Pancreas (tissue), 10 donors: ENCODE results near the gene LGI2. TPM values are rescaled to one million over a fixed set of nuclear protein-coding genes. Genes with fewer than 3 reads are reported as not detected.
A peak's percentile ranks its signal among the peaks of the same experiment; 100 is the strongest.

Source experiments
- ATAC-seq, 4 donors: fragments of 200-7000 bp; cut with Tn5 transposase; one replicate each; pipeline versions ENCODE4 v1.8.0 to v1.9.1; 2020; ENCODE audit warnings: mild to moderate bottlenecking in 4 of 4, moderate library complexity in 4 of 4
- DNase-seq, 6 donors: peaks; one replicate each; pipeline ENCODE4 v3.0.0-alpha.2; 2020
- FAIRE-seq: peaks from 2 replicates; lab custom pipeline; 2012; peaks lifted over from hg19 to GRCh38; lab: Jason Lieb, UNC
- H3K27ac ChIP-seq, 4 donors: fragments of 200-600 bp; sonication (generic); 1 replicate in 3 of 4; 2 replicates in 1 of 4; pipeline versions ENCODE4 v1.5.0 to v1.8.0; 2020
- H3K27me3 ChIP-seq, 4 donors: fragments of 200-600 bp; one replicate each; pipeline ENCODE4 v1.8.0; 2021
- H3K36me3 ChIP-seq, 3 donors: fragments of 200-600 bp; sonication (generic) in 1 of 3; one replicate each; pipeline versions ENCODE4 v1.5.0 to v1.8.0; 2020 to 2021
- H3K4me1 ChIP-seq, 3 donors: fragments of 200-600 bp; one replicate each; pipeline ENCODE4 v1.8.0; 2021
- H3K4me3 ChIP-seq, 4 donors: fragments of 200-600 bp; sonication (generic) in 2 of 4; one replicate each; pipeline versions ENCODE4 v1.5.0 to v1.8.0; 2020 to 2021
- H3K9me3 ChIP-seq, 4 donors: fragments of 200-600 bp; one replicate each; pipeline ENCODE4 v1.8.0; 2021
- WGBS, 2 donors: extraction: QIAGEN DNeasy Blood & Tissue Kit; methylation state at CpG; one replicate each; pipeline ENCODE4 v1.1.7; 2013; 5-methylcytosine and 5-hydroxymethylcytosine counted together
- intact Hi-C, 3 donors: fragments of 100-400 bp; cut with DNase I; formaldehyde crosslinking; loops; one replicate each; pipeline versions ENCODE4 v1.11.1 to v1.14.2; 2022
- polyA plus RNA-seq, 2 donors: library from polyadenylated mRNA; stranded (reverse); fragments of 200-250 nt; gene quantifications; one replicate each; pipeline ENCODE4 v1.2.3, GENCODE V29; 2013
- total RNA-seq, 6 donors: library from RNA; stranded (reverse); fragmentation: NEBNext Ultra II Directional in 4 of 6; extraction: Animal tissue kit (Norgen Biotek cat#: 25700) in 4 of 6; gene quantifications; one replicate each; pipeline versions ENCODE4 v1.2.1 to v1.2.4, GENCODE V29; 2021 to 2023
- TF ChIP-seq, protein P1 (sequence below), 4 donors: fragments of 200-600 bp; sonication (generic) in 3 of 4; IDR thresholded peaks; one replicate each; pipeline versions ENCODE4 v1.5.0 to v1.8.0; 2021; ENCODE audit warnings: antibody characterized with exemption in 4 of 4
- donor health status: healthy with polysubstance abuse.
- donor health status: DM: no; HTN: no; CAD: no; lungs with moderate emphysema.
- donor health status: DM: no; HTN: no; CAD: no.
- donor health status: control.
- donor health status: control.
- donor health status: Bipolar disorder and iron deficiency.
- donor health status: DM: yes; HTN: yes; CAD: no.
- donor health status: DM: no; HTN: no; CAD: no.
- donor health status: DM: no; HTN: no; CAD: no.
- donor health status: DM: yes; HTN: yes; CAD: no.

LGI2 gene
- total and polyA plus RNA-seq, 8 donors = 0.22 to 1.7 (median 0.70) TPM

DNA sequence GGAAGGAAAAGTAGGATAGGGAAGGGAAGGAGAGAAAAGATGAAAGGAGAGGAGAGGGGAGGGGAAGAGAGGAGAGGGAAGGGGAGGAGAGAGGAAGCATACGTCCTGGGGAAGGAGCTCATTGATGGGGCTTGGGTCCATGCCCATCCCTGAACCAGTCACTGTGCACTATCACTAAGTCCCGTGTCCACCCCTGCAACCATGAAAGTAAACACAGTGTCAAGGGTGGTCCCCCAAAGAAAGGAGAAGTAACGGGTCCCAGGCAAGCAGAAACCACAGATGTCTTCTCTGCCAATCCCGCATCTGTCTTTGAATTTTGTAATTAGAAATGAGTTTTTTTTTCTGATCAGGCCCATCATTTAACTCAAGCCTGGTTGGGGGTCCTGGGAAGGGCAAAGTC, 55.2 kb downstream of the LGI2 start:
- no peaks in the 10 kb centered on the region for H3K9me3 ChIP-seq
- intact Hi-C loops = no loop called here
- H3K36me3 ChIP-seq = no peaks in the 10 kb centered on the region
- no peak overlapping the region for H3K4me3 ChIP-seq
- H3K27ac ChIP-seq = no peak overlapping the region
- 60 to 66% methylated on average over 4 of the region's 4 CpGs for WGBS, 2 donors
- ATAC-seq (no peak), DNase-seq (no peak), FAIRE-seq (no peak)
- TF ChIP-seq, protein P1, sequence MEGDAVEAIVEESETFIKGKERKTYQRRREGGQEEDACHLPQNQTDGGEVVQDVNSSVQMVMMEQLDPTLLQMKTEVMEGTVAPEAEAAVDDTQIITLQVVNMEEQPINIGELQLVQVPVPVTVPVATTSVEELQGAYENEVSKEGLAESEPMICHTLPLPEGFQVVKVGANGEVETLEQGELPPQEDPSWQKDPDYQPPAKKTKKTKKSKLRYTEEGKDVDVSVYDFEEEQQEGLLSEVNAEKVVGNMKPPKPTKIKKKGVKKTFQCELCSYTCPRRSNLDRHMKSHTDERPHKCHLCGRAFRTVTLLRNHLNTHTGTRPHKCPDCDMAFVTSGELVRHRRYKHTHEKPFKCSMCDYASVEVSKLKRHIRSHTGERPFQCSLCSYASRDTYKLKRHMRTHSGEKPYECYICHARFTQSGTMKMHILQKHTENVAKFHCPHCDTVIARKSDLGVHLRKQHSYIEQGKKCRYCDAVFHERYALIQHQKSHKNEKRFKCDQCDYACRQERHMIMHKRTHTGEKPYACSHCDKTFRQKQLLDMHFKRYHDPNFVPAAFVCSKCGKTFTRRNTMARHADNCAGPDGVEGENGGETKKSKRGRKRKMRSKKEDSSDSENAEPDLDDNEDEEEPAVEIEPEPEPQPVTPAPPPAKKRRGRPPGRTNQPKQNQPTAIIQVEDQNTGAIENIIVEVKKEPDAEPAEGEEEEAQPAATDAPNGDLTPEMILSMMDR (IDR thresholded peaks at IDR 0.05) = no peak
- H3K27me3 ChIP-seq = no peaks in the 10 kb centered on the region
- H3K4me1 ChIP-seq = no peaks in the 10 kb centered on the region

DNA sequence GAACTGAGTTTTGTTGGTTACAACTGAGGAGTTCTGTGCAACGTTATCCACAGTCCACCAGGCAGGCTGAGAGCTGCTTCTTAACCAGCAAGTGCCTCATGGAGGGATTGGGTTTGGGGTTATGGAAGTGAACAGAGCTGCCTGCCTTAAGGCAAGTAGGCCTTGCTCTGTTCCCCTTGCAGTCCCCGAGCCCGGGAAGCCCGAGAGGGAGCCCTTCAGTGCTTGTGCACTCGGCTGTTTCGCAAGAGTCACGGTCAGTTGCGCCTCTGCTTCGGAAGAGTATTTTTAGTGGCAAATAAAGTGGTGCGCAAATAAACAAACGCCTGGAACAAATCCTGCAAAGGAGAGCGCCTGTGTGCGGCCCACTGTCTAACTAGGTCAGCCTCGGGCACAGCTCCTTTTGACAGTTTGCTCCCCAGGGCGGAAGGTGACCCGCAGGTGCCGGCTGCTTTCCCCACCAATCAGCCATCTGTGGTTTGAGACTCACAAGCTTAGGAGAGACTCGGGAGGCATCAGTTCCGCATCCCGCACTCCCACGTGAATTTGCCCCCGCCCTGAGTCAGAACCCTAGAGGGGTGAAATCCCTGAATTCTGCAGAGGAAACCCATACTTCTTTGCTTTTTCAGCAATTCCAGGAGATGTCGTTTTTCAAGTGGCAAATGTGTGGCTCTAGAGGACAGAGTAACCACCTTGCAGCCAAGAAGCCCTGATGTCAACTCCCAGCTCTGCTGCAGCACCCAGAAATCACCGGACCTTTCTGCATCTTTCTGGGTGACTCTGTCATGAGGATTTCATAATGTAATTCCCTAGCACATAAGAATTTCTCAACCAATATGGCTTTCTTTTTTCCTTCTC, 56.8 kb downstream of the LGI2 start:
- peak in 3 of 4 donors; percentile 39 to 77 (median 61) for ATAC-seq
- no peak overlapping the region for H3K4me3 ChIP-seq

DNA sequence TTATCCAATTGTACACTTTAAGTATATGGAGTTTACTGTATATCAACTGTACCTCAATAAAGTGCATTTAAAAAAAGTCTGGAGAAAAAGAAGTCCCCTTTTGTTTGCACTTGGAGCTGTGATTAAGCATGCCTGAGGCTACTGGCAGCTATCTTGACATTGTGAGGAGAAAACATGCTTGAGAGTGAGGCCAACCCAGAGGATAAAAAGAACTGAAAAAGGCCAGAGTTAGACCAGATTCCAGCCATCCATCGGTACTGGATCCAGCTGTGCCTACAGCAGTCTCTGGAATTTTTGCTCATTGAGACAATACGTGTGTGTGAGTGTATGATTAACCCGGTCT, 57.4 kb downstream of the LGI2 start:
- H3K9me3 ChIP-seq = no peaks in the 10 kb centered on the region
- no peaks in the 10 kb centered on the region for H3K27me3 ChIP-seq
- H3K36me3 ChIP-seq = no peaks in the 10 kb centered on the region
- no peak for DNase-seq
- H3K4me3 ChIP-seq = no peak overlapping the region
- no peak for FAIRE-seq
- intact Hi-C loops = no loop called here
- no peaks in the 10 kb centered on the region for H3K4me1 ChIP-seq
- 30 to 33% methylated on average over 3 of the region's 3 CpGs for WGBS, 2 donors
- TF ChIP-seq, protein P1 (IDR thresholded peaks at IDR 0.05) = no peak
- H3K27ac ChIP-seq = no peak overlapping the region
- ATAC-seq = no peak

More for the DNA sequence above, 56.8 kb downstream of the LGI2 start:
- 72 to 74% methylated on average over 24 of the region's 24 CpGs for WGBS, 2 donors
- FAIRE-seq (no peak), DNase-seq (peak in 1 of 6 donors; percentile 53)
- H3K9me3 ChIP-seq = no peaks in the 10 kb centered on the region
- no peaks in the 10 kb centered on the region for H3K27me3 ChIP-seq
- peak overlapping the region in 1 of 4 donors; percentile 23 for H3K27ac ChIP-seq
- H3K4me1 ChIP-seq = no peaks in the 10 kb centered on the region
- intact Hi-C loops = no loop called here
- TF ChIP-seq, protein P1 (IDR thresholded peaks at IDR 0.05) = no peak
- no peaks in the 10 kb centered on the region for H3K36me3 ChIP-seq

DNA sequence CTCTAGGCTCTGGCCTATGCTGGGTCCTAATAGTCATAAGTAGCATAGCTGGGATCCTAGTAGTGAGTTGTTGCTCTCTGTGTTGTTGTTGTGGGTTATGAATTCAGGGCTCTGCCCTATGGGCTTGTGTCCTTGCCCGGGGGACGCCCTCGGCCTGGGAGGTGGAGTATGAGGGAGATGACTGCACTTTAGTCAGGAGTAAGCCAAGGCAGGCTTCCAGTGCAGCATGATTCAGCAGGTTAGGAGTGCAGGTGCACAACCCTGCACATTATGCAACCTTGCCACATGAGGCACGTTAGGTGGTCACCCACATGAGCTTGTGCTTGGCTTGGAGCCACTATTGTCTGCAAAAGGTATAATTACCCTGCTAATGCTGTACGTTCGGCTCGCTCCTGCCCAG, 59.6 kb downstream of the LGI2 start:
- Histone ChIP-seq H3K27ac (no peak overlapping the region), H3K4me1 (no peaks in the 10 kb centered on the region), H3K9me3 (no peaks in the 10 kb centered on the region), H3K4me3 (no peak overlapping the region), H3K27me3 (no peaks in the 10 kb centered on the region), H3K36me3 (no peaks in the 10 kb centered on the region)
- TF ChIP-seq, protein P1 (IDR thresholded peaks at IDR 0.05) = no peak
- 47 to 59% methylated on average over 7 of the region's 7 CpGs for WGBS, 2 donors
- ATAC-seq (peak in 3 of 4 donors; percentile 19 to 57 (median 26)), DNase-seq (peak in 2 of 6 donors; percentile 7 to 16), FAIRE-seq (no peak)
- intact Hi-C loops = no loop called here

DNA sequence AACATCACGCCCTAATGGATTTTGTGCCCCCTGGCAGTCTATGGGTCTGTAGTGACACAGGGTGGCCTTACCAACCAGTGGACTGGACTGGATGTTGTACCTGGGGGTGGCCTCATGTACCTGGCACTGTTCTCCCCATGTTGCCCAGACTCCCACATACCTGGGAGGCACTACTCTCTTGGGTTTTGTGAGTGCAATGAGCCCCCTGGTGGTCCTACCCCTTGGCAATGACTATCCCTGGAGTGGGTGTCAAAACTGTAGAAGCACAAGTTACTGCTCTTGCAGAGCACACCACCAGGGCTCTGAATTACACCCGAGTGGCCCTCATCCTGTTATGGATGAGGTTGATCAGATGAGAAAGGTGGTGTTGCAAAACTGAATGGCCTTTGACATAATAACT, 60.1 kb downstream of the LGI2 start:
- Histone ChIP-seq H3K27ac (no peak overlapping the region), H3K4me3 (no peak overlapping the region), H3K36me3 (no peaks in the 10 kb centered on the region), H3K9me3 (no peaks in the 10 kb centered on the region), H3K4me1 (no peaks in the 10 kb centered on the region), H3K27me3 (no peaks in the 10 kb centered on the region)
- no peak for DNase-seq
- 62 to 73% methylated on average over 2 of the region's 2 CpGs for WGBS, 2 donors
- intact Hi-C loops = no loop called here
- FAIRE-seq = no peak
- ATAC-seq = no peak
- TF ChIP-seq, protein P1 (IDR thresholded peaks at IDR 0.05) = no peak
